Measurements from ENCODE around the gene HYAL2. TPM values are rescaled to one million over a fixed set of nuclear protein-coding genes. Genes with fewer than 3 reads are reported as not detected.
"Not testable (repeated sequence)": the region's sequence is repeated elsewhere in the genome, so short reads cannot be mapped to it uniquely, and the experiment has no call there.

HYAL2 gene
- total RNA-seq, 2 experiments from 2014 or later, result 6.5 to 6.8 TPM

GRCh38 chr3:50274371-50275104 lies 48.0 kb downstream of the HYAL2 start:
- Mint-ChIP-seq H3K27ac (peak overlapping the region; percentile 26), H3K4me1 (ENCODE audit: low read depth) (peaks cover 34% of the 10 kb centered on the region), H3K36me3 (ENCODE audit: low read depth) (no peaks in the 10 kb centered on the region), H3K27me3 (ENCODE audit: low read depth) (peaks cover 43% of the 10 kb centered on the region), H3K9me3 (ENCODE audit: insufficient read depth) (no peaks in the 10 kb centered on the region), H3K4me3 (peak overlapping the region; percentile 58)
- ATAC-seq (peak; percentile 37), DNase-seq (peak; percentile 86)
- ChIA-PET CTCF (interaction anchor here (0.6 to 3.8 kb wide), 15 partner anchors 16 to 84 kb away, joined by 3 to 17 read pairs (median 4); partner anchors contain the start of genes GNAI2 and IFRD2), POLR2A (interaction anchor here (1.1 kb wide), 1 partner anchor 24 kb away, joined by 3 read pairs; no protein-coding TSS in a partner anchor)

GRCh38 chr3:50273689-50274065 lies 48.9 kb downstream of the HYAL2 start:
- ATAC-seq, result no peak
- CTCF ChIA-PET, result interaction anchor here (0.6 to 1.7 kb wide), 6 partner anchors 13 to 82 kb away, joined by 3 to 6 read pairs (median 4); partner anchors contain the start of genes GNAI2, GNAT1 and IFRD2
- H3K4me1 Mint-ChIP-seq (ENCODE audit: low read depth), result peaks cover 34% of the 10 kb centered on the region
- DNase-seq, result no peak
- POLR2A ChIA-PET, result no interaction called here
- no peaks in the 10 kb centered on the region for H3K9me3 Mint-ChIP-seq (ENCODE audit: insufficient read depth)
- H3K36me3 Mint-ChIP-seq (ENCODE audit: low read depth), result no peaks in the 10 kb centered on the region
- H3K27ac Mint-ChIP-seq, result no peak overlapping the region
- H3K27me3 Mint-ChIP-seq (ENCODE audit: low read depth), result peaks cover 42% of the 10 kb centered on the region
- no peak overlapping the region for H3K4me3 Mint-ChIP-seq

GRCh38 chr3:50272911-50273688 lies 49.4 kb downstream of the HYAL2 start:
- Mint-ChIP-seq H3K9me3 (ENCODE audit: insufficient read depth) (no peaks in the 10 kb centered on the region), H3K4me3 (peak overlapping the region; percentile 72), H3K36me3 (ENCODE audit: low read depth) (no peaks in the 10 kb centered on the region), H3K4me1 (ENCODE audit: low read depth) (peaks cover 34% of the 10 kb centered on the region), H3K27ac (peak overlapping the region; percentile 52), H3K27me3 (ENCODE audit: low read depth) (peaks cover 40% of the 10 kb centered on the region)
- ATAC-seq, result peak; percentile 90
- POLR2A ChIA-PET, result interaction anchor here (1.0 kb wide), 1 partner anchor 45 kb away, joined by 3 read pairs; no protein-coding TSS in a partner anchor
- peak; percentile 93 for DNase-seq
- CTCF ChIA-PET, result interaction anchor here (0.6 to 2.6 kb wide), 7 partner anchors 13 to 81 kb away, joined by 3 to 13 read pairs (median 4); partner anchors contain the start of genes GNAT1 and IFRD2

- POLR2A ChIA-PET, result interaction anchor here (1.0 kb wide), 1 partner anchor 44 kb away, joined by 3 read pairs; no protein-coding TSS in a partner anchor
- CTCF ChIA-PET, result interaction anchor here (0.6 to 3.2 kb wide), 8 partner anchors 10 to 279 kb away, joined by 3 to 24 read pairs (median 6); no protein-coding TSS in a partner anchor
- H3K9me3 Mint-ChIP-seq (ENCODE audit: insufficient read depth); ATAC-seq; DNase-seq; H3K27ac Mint-ChIP-seq; H3K4me3 Mint-ChIP-seq; H3K36me3 Mint-ChIP-seq (ENCODE audit: low read depth): not testable (repeated sequence)
- peaks cover 34% of the 10 kb centered on the region for H3K4me1 Mint-ChIP-seq (ENCODE audit: low read depth)
- peaks cover 38% of the 10 kb centered on the region for H3K27me3 Mint-ChIP-seq (ENCODE audit: low read depth)
These were observed 50.0 kb downstream of the HYAL2 start for GRCh38 chr3:50272538-50272910.

GRCh38 chr3:50271314-50271936 lies 51.1 kb downstream of the HYAL2 start:
- no peak for ATAC-seq
- no peak for DNase-seq

GRCh38 chr3:50270422-50271224 lies 51.9 kb downstream of the HYAL2 start:
- ChIA-PET POLR2A (no interaction called here), CTCF (interaction anchor here (1.2 to 3.2 kb wide), 5 partner anchors 9 to 76 kb away, joined by 6 to 24 read pairs (median 8); no protein-coding TSS in a partner anchor)
- H3K27ac Mint-ChIP-seq, result no peak overlapping the region
- H3K9me3 Mint-ChIP-seq (ENCODE audit: insufficient read depth), result no peaks in the 10 kb centered on the region
- peaks cover 39% of the 10 kb centered on the region for H3K27me3 Mint-ChIP-seq (ENCODE audit: low read depth)
- ATAC-seq (no peak), DNase-seq (no peak)
- H3K4me3 Mint-ChIP-seq, result no peak overlapping the region
- peaks cover 29% of the 10 kb centered on the region for H3K4me1 Mint-ChIP-seq (ENCODE audit: low read depth)
- H3K36me3 Mint-ChIP-seq (ENCODE audit: low read depth), result no peaks in the 10 kb centered on the region

More at GRCh38 chr3:50271314-50271936, 51.1 kb downstream of the HYAL2 start:
- Mint-ChIP-seq H3K36me3 (ENCODE audit: low read depth) (no peaks in the 10 kb centered on the region), H3K9me3 (ENCODE audit: insufficient read depth) (no peaks in the 10 kb centered on the region), H3K4me3 (no peak overlapping the region), H3K4me1 (ENCODE audit: low read depth) (peaks cover 34% of the 10 kb centered on the region), H3K27me3 (ENCODE audit: low read depth) (peaks cover 39% of the 10 kb centered on the region), H3K27ac (no peak overlapping the region)
- ChIA-PET CTCF (interaction anchor here (0.7 to 3.2 kb wide), 8 partner anchors 10 to 79 kb away, joined by 3 to 24 read pairs (median 7); no protein-coding TSS in a partner anchor), POLR2A (no interaction called here)

GRCh38 chr3:50269977-50270413 lies 52.5 kb downstream of the HYAL2 start:
- Mint-ChIP-seq H3K27me3 (ENCODE audit: low read depth) (peaks cover 33% of the 10 kb centered on the region), H3K27ac (no peak overlapping the region), H3K36me3 (ENCODE audit: low read depth) (no peaks in the 10 kb centered on the region), H3K9me3 (ENCODE audit: insufficient read depth) (no peaks in the 10 kb centered on the region), H3K4me3 (no peak overlapping the region), H3K4me1 (ENCODE audit: low read depth) (peaks cover 23% of the 10 kb centered on the region)
- ATAC-seq (no peak), DNase-seq (no peak)
- CTCF ChIA-PET, result interaction anchor here (1.3 to 3.2 kb wide), 3 partner anchors 10 to 66 kb away, joined by 3 to 24 read pairs (median 13); no protein-coding TSS in a partner anchor
- POLR2A ChIA-PET, result interaction anchor here (0.6 kb wide), 1 partner anchor 9 kb away, joined by 3 read pairs; no protein-coding TSS in a partner anchor

GRCh38 chr3:50269460-50269859 lies 53.1 kb downstream of the HYAL2 start:
- Mint-ChIP-seq H3K27ac (no peak overlapping the region), H3K4me1 (ENCODE audit: low read depth) (peaks cover 19% of the 10 kb centered on the region), H3K27me3 (ENCODE audit: low read depth) (peaks cover 29% of the 10 kb centered on the region), H3K4me3 (no peak overlapping the region), H3K9me3 (ENCODE audit: insufficient read depth) (no peaks in the 10 kb centered on the region), H3K36me3 (ENCODE audit: low read depth) (no peaks in the 10 kb centered on the region)
- DNase-seq, result no peak
- POLR2A ChIA-PET, result interaction anchor here (0.6 kb wide), 1 partner anchor 8 kb away, joined by 3 read pairs; no protein-coding TSS in a partner anchor
- ATAC-seq, result no peak
- CTCF ChIA-PET, result interaction anchor here (1.1 to 3.2 kb wide), 3 partner anchors 23 to 66 kb away, joined by 3 to 24 read pairs (median 3); no protein-coding TSS in a partner anchor

GRCh38 chr3:50268703-50269451 lies 53.7 kb downstream of the HYAL2 start, which contains the start of gene SEMA3B:
Gene SEMA3B, plus strand, starts transcription at chr3:50269147. Its CDS starts 94 bp downstream, at chr3:50269241.
- H3K4me1 Mint-ChIP-seq (ENCODE audit: low read depth), result peaks cover 14% of the 10 kb centered on the region
- DNase-seq (no peak), ATAC-seq (no peak)
- POLR2A ChIA-PET, result no interaction called here
- H3K4me3 Mint-ChIP-seq, result no peak within 1 kb of the TSS
- H3K9me3 Mint-ChIP-seq (ENCODE audit: insufficient read depth), result no peaks in the 10 kb centered on the region
- no peak within 1 kb of the TSS for H3K27ac Mint-ChIP-seq
- H3K36me3 Mint-ChIP-seq (ENCODE audit: low read depth), result no peaks in the 10 kb centered on the region
- CTCF ChIA-PET, result interaction anchor here (1.1 to 2.5 kb wide), 3 partner anchors 22 to 65 kb away, joined by 3 to 7 read pairs (median 3); no protein-coding TSS in a partner anchor
- H3K27me3 Mint-ChIP-seq (ENCODE audit: low read depth), result peaks cover 23% of the 10 kb centered on the region

- H3K9me3 Mint-ChIP-seq (ENCODE audit: insufficient read depth), result no peaks in the 10 kb centered on the region
- H3K4me3 Mint-ChIP-seq, result no peak overlapping the region
- H3K4me1 Mint-ChIP-seq (ENCODE audit: low read depth), result peaks cover 12% of the 10 kb centered on the region
- DNase-seq (no peak), ATAC-seq (no peak)
- no peaks in the 10 kb centered on the region for H3K36me3 Mint-ChIP-seq (ENCODE audit: low read depth)
- no peak overlapping the region for H3K27ac Mint-ChIP-seq
- ChIA-PET POLR2A (interaction anchor here (0.6 kb wide), 1 partner anchor 26 kb away, joined by 4 read pairs; no protein-coding TSS in a partner anchor), CTCF (interaction anchor here (2.5 kb wide), 1 partner anchor 42 kb away, joined by 7 read pairs; no protein-coding TSS in a partner anchor)
- H3K27me3 Mint-ChIP-seq (ENCODE audit: low read depth), result peaks cover 22% of the 10 kb centered on the region
These were observed 54.3 kb downstream of the HYAL2 start for GRCh38 chr3:50268276-50268675.
